IMR-90 (cell line): ENCODE measurements around the gene CALHM3. TPM values are rescaled to one million over a fixed set of nuclear protein-coding genes. Genes with fewer than 3 reads are reported as not detected.

Experiments used
- ATAC-seq: fragments of 200-7000 bp; cut with Tn5 transposase; 2 replicates; pipeline ENCODE4 v1.9.1; 2020; ENCODE audit warnings: low read depth, mild to moderate bottlenecking, moderate library complexity
- BruUV-seq: library from RNA; stranded (reverse); fragments of 400-500 nt; replicated peaks from 2 replicates; lab custom pipeline; 2021; lab: Mats Ljungman, UMichigan
- CTCF ChIA-PET: fragments of 300-600 bp; formaldehyde crosslinking; extraction: SDS; loops from one replicate; lab custom pipeline; 2021; ENCODE audit warnings: antibody characterized with exemption; lab: Yijun Ruan, JAX
- POLR2A ChIA-PET: fragments of 300-600 bp; sonication (Branson Sonifier 250); formaldehyde crosslinking; loops from one replicate; lab custom pipeline; 2022; ENCODE audit warnings: antibody characterized with exemption; ENCODE audit not compliant: unreplicated experiment; lab: Charles Lee
- DNase-seq: peaks from one replicate; pipeline ENCODE4 v3.0.0; 2013
- H2AFZ ChIP-seq: replicated peaks from 2 replicates; pipeline ENCODE3; 2013; ENCODE audit warnings: low read length, mild to moderate bottlenecking; ENCODE audit not compliant: poor library complexity
- H2AK5ac ChIP-seq: 2 replicates; pipeline ENCODE4 v1.6.1; 2013; ENCODE audit warnings: low read depth, low read length, inconsistent platforms
- H2AK9ac ChIP-seq: replicated peaks from 2 replicates; pipeline ENCODE3; 2013; ENCODE audit warnings: mild to moderate bottlenecking, low read depth, low read length, moderate library complexity; ENCODE audit not compliant: poor library complexity
- H2BK120ac ChIP-seq: 2 replicates; pipeline ENCODE4 v1.6.1; 2013; ENCODE audit warnings: low read depth, low read length, inconsistent platforms
- H2BK15ac ChIP-seq: 3 replicates; pipeline ENCODE4 v1.6.1; 2013; ENCODE audit warnings: low read depth, low read length, inconsistent platforms
- H2BK20ac ChIP-seq: 2 replicates; pipeline ENCODE4 v1.6.1; 2013; ENCODE audit warnings: low read depth, mild to moderate bottlenecking, inconsistent platforms, low read length, moderate library complexity
- H2BK5ac ChIP-seq: 2 replicates; pipeline ENCODE4 v1.6.1; 2013; ENCODE audit warnings: mild to moderate bottlenecking, low read depth, low read length, inconsistent platforms; ENCODE audit not compliant: poor library complexity, severe bottlenecking
- H3K14ac ChIP-seq: replicated peaks from 2 replicates; pipeline ENCODE4 v1.6.1; 2013; ENCODE audit warnings: low read depth, low read length, inconsistent platforms
- H3K18ac ChIP-seq: 2 replicates; pipeline ENCODE4 v1.6.1; 2013; ENCODE audit warnings: low read depth, low read length, control low read depth
- H3K23ac ChIP-seq: 2 replicates; pipeline ENCODE4 v1.6.1; 2013; ENCODE audit warnings: low read depth, low read length, inconsistent platforms
- H3K27ac ChIP-seq: 2 replicates; pipeline ENCODE4 v1.5.1; 2013; ENCODE audit warnings: mild to moderate bottlenecking, control low read depth, low read length; ENCODE audit not compliant: insufficient read depth
- H3K27me3 ChIP-seq: 2 replicates; pipeline ENCODE4 v1.6.1; 2013; ENCODE audit warnings: low read length; ENCODE audit not compliant: control insufficient read depth, insufficient read depth
- H3K36me3 ChIP-seq: 2 replicates; pipeline ENCODE4 v1.6.1; 2013; ENCODE audit warnings: low read length, mixed read lengths; ENCODE audit not compliant: control insufficient read depth, insufficient read depth
- H3K4ac ChIP-seq: 2 replicates; pipeline ENCODE4 v1.6.1; 2013; ENCODE audit warnings: low read depth, low read length, inconsistent platforms
- H3K4me1 ChIP-seq: 2 replicates; pipeline ENCODE4 v1.6.1; 2013; ENCODE audit warnings: low read length, mixed read lengths; ENCODE audit not compliant: control insufficient read depth, insufficient read depth
- H3K4me2 ChIP-seq: 2 replicates; pipeline ENCODE4 v1.6.1; 2013; ENCODE audit warnings: low read depth, mild to moderate bottlenecking, control low read depth, low read length, moderate library complexity
- H3K4me3 ChIP-seq: 2 replicates; pipeline ENCODE4 v1.5.1; 2013; ENCODE audit warnings: low read depth, mild to moderate bottlenecking, control low read depth, low read length, moderate library complexity; ENCODE audit not compliant: insufficient read depth
- H3K56ac ChIP-seq: 2 replicates; pipeline ENCODE4 v1.6.1; 2013; ENCODE audit warnings: low read length, inconsistent platforms; ENCODE audit not compliant: insufficient read depth; ENCODE audit errors: extremely low read depth
- H3K79me1 ChIP-seq, 2 experiments: 2 replicates each; pipeline ENCODE4 v1.6.1; 2013; ENCODE audit warnings: low read length in 2 of 2, inconsistent platforms in 1 of 2, low read depth in 1 of 2
- H3K9ac ChIP-seq: 2 replicates; pipeline ENCODE4 v1.6.1; 2013; ENCODE audit warnings: low read depth, low read length, control low read depth
- H3K9me1 ChIP-seq: 2 replicates; pipeline ENCODE4 v1.6.1; 2013; ENCODE audit warnings: low read length, inconsistent platforms; ENCODE audit not compliant: insufficient read depth
- H3K9me3 ChIP-seq: 2 replicates; pipeline ENCODE4 v1.6.1; 2013; ENCODE audit warnings: low read length; ENCODE audit not compliant: control insufficient read depth, insufficient read depth
- H4K20me1 ChIP-seq: 2 replicates; pipeline ENCODE4 v1.6.1; 2013; ENCODE audit warnings: low read length, inconsistent platforms; ENCODE audit not compliant: insufficient read depth
- H4K5ac ChIP-seq: 2 replicates; pipeline ENCODE4 v1.6.1; 2013; ENCODE audit warnings: mild to moderate bottlenecking, low read depth, low read length, control low read depth
- H4K8ac ChIP-seq, 2 experiments: 2 replicates each; pipeline ENCODE4 v1.6.1; 2013; ENCODE audit warnings: low read depth in 2 of 2, low read length in 2 of 2, control low read depth in 1 of 2, inconsistent platforms in 1 of 2
- H4K91ac ChIP-seq: 2 replicates; pipeline ENCODE4 v1.6.1; 2013; ENCODE audit warnings: low read depth, low read length, inconsistent platforms; ENCODE audit not compliant: insufficient read depth
- MAZ ChIP-seq: IDR thresholded peaks from 2 replicates; pipeline ENCODE4 v1.6.1; 2012; ENCODE audit warnings: low read depth, mild to moderate bottlenecking, low read length, improper control_type of control experiment, moderate library complexity, borderline replicate concordance
- MXI1 ChIP-seq: IDR thresholded peaks from 2 replicates; pipeline ENCODE4 v1.6.1; 2012; ENCODE audit warnings: low read depth, mild to moderate bottlenecking, low read length, moderate library complexity, borderline replicate concordance
- RAD21 ChIP-seq: IDR thresholded peaks from 2 replicates; pipeline ENCODE4 v1.6.1; 2012; ENCODE audit warnings: low read length, improper control_type of control experiment
- RFX5 ChIP-seq: IDR thresholded peaks from 2 replicates; pipeline ENCODE4 v1.8.0; 2012; ENCODE audit warnings: low read depth, mild to moderate bottlenecking, low read length, moderate library complexity
- SMC3 ChIP-seq: fragments of 150-350 bp; IDR thresholded peaks from 2 replicates; pipeline ENCODE4 v1.6.1; 2016; ENCODE audit warnings: low read depth, mild to moderate bottlenecking, antibody characterized with exemption, low read length, moderate library complexity
- WGBS, 2 experiments: methylation state at CpG; one replicate each; pipeline versions ENCODE4 v1.1.5 to v1.1.7; 2013; ENCODE audit warnings: missing lambda C conversion rate in 2 of 2; ENCODE audit not compliant: insufficient read length in 1 of 2; ENCODE audit errors: extremely low coverage in 2 of 2; 5-methylcytosine and 5-hydroxymethylcytosine counted together
- dilution Hi-C: fragments of 300-500 bp; cut with HindIII; formaldehyde crosslinking; loops from one replicate; pipeline ENCODE4 v1.14.3; 2018; ENCODE audit warnings: low sequenced_read_pairs; ENCODE audit not compliant: unreplicated experiment
- in situ Hi-C: fragments of 300-500 bp; cut with MboI; formaldehyde crosslinking; loops from 3 replicates; pipeline ENCODE4 v1.14.3; 2019; ENCODE audit warnings: low sequenced_read_pairs, inconsistent platforms, mixed read lengths
- intact Hi-C: fragments of 100-400 bp; cut with micrococcal nuclease; formaldehyde crosslinking; loops from 2 replicates; pipeline ENCODE4 v1.10.0; 2022
- polyA plus RNA-seq, 3 experiments: library from polyadenylated mRNA; depleted of rRNA; stranded (reverse); fragments of >200 nt; gene quantifications; 2 replicates each; pipeline ENCODE4 v1.2.3, GENCODE V29; 2012; ENCODE audit warnings: low replicate concordance in 1 of 3
- total RNA-seq: library from RNA; depleted of rRNA; stranded (reverse); fragments of >200 nt; gene quantifications from 2 replicates; pipeline ENCODE4 v1.2.3, GENCODE V29; 2012

Gene CALHM3
- total and polyA plus RNA-seq, 2 of the 4 experiments (the other 2 are of a cell fraction) = not detected

DNA sequence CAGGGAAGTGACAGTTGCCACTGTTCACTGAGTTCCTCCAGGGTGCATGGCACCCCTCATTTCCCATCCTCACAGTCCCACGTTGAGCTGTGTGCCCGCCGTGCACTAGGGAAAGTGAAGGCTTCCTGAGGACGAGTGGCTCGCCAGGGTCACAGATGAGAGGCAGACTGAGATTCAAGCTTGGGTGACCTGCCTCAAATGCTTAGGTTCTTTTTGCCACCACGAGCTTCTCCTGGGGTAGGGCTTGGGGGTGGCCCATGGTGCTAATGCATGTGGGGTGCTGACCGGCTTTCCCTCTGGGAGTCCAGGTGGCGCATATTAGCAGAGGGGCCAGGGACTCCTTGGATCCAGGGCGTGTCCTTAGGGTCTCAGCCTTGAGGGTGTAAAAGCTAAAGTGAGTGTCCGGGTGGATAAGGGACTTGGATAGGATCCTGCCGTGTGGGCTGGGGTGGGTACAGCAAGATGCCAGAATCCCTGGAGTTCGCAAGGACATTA, 28.8 kb downstream of the CALHM3 start:
- no peak overlapping the region for H2AK9ac ChIP-seq
- ATAC-seq = no peak
- no peak overlapping the region for H3K56ac ChIP-seq
- H3K9ac ChIP-seq = no peak overlapping the region
- no peak overlapping the region; the same call in 1 of the 2 replicates for H3K4ac ChIP-seq
- no peak for DNase-seq
- intact Hi-C loops = no loop called here
- ChIA-PET CTCF (no interaction called here), POLR2A (no interaction called here)
- peaks cover 11% of the 10 kb centered on the region; the same call in 1 of the 2 replicates for H3K4me1 ChIP-seq
- no peak overlapping the region for H2AK5ac ChIP-seq
- 0 out of 2 replicates have a peak overlapping the region, but pooled peaks have one; percentile 23 for H3K23ac ChIP-seq
- no peak overlapping the region for H3K27ac ChIP-seq
- TF ChIP-seq MAZ = no peak
- no peak for TF ChIP-seq MXI1
- TF ChIP-seq RAD21 = no peak
- TF ChIP-seq SMC3 = no peak
- TF ChIP-seq RFX5 = no peak
- peaks cover 10% of the 10 kb centered on the region for H3K9me1 ChIP-seq
- H4K20me1 ChIP-seq = peaks cover 10% of the 10 kb centered on the region; the same call in 1 of the 2 replicates
- H2AFZ ChIP-seq = peak overlapping the region; percentile 2
- H3K79me1 ChIP-seq = peaks cover 0 to 34% of the 10 kb centered on the region in 2 experiments; a peak in 1 of 4 replicates
- in situ Hi-C loops = no loop called here
- H3K27me3 ChIP-seq = no peaks in the 10 kb centered on the region
- no peak overlapping the region for H4K91ac ChIP-seq
- no peak overlapping the region for H3K4me3 ChIP-seq
- no peak overlapping the region for H3K18ac ChIP-seq
- no peak overlapping the region for H3K4me2 ChIP-seq
- no peaks in the 10 kb centered on the region for H3K9me3 ChIP-seq
- no peak overlapping the region for H2BK15ac ChIP-seq
- H2BK20ac ChIP-seq = no peak overlapping the region
- no peak overlapping the region for H4K5ac ChIP-seq
- no TSS peak for BruUV-seq
- peaks cover 28% of the 10 kb centered on the region for H3K36me3 ChIP-seq
- 96% methylated on average over 5 of the region's 12 CpGs; no CpG with 5 or more reads in 1 of the 2 experiments for WGBS, 2 experiments
- H2BK5ac ChIP-seq = no peak overlapping the region
- H4K8ac ChIP-seq = no peak overlapping the region; a peak in 1 of 4 replicates
- dilution Hi-C loops = no loop called here
- no peak overlapping the region for H3K14ac ChIP-seq
- H2BK120ac ChIP-seq = no peak overlapping the region
